Loucy (cell line): ENCODE data around the gene RND3.

Experiments used
- H2AFZ ChIP-seq: fragments of 200-600 bp; sonication (generic); 2 replicates; pipeline ENCODE4 v1.6.0; 2016; ENCODE audit warnings: antibody characterized with exemption, mild to moderate bottlenecking, low read length, moderate library complexity
- H3F3A ChIP-seq: fragments of 200-600 bp; 2 replicates; pipeline ENCODE4 v1.6.0; 2016; ENCODE audit warnings: antibody characterized with exemption, low read depth, mild to moderate bottlenecking
- H3K27me3 ChIP-seq: fragments of 200-600 bp; sonication (generic); 2 replicates; pipeline ENCODE4 v1.6.1; 2014; ENCODE audit warnings: low read length, mild to moderate bottlenecking; ENCODE audit not compliant: insufficient read depth, poor library complexity, severe bottlenecking
- H3K36me3 ChIP-seq: fragments of 200-600 bp; sonication (generic); 2 replicates; pipeline ENCODE4 v1.6.1; 2016; ENCODE audit warnings: low read length; ENCODE audit not compliant: insufficient read depth
- H3K4me1 ChIP-seq: fragments of 200-600 bp; sonication (generic); 2 replicates; pipeline ENCODE4 v1.5.1; 2014; ENCODE audit warnings: low read length, mild to moderate bottlenecking; ENCODE audit not compliant: insufficient read depth, poor library complexity, severe bottlenecking
- H3K4me2 ChIP-seq: fragments of 200-600 bp; sonication (generic); 2 replicates; pipeline ENCODE4 v1.6.0; 2014; ENCODE audit warnings: antibody characterized with exemption, low read length, low read depth, mild to moderate bottlenecking; ENCODE audit not compliant: poor library complexity, severe bottlenecking
- H3K4me3 ChIP-seq: fragments of 200-600 bp; sonication (generic); 2 replicates; pipeline ENCODE4 v1.5.1; 2014; ENCODE audit warnings: low read length, mild to moderate bottlenecking, mixed read lengths; ENCODE audit not compliant: poor library complexity, severe bottlenecking
- H3K79me2 ChIP-seq: fragments of 200-600 bp; sonication (generic); 2 replicates; pipeline ENCODE4 v1.6.1; 2014; ENCODE audit warnings: low read length; ENCODE audit not compliant: insufficient read depth
- H3K9ac ChIP-seq: fragments of 200-600 bp; sonication (generic); 2 replicates; pipeline ENCODE4 v1.6.0; 2014; ENCODE audit warnings: mild to moderate bottlenecking, low read depth, low read length, moderate library complexity; ENCODE audit not compliant: poor library complexity, severe bottlenecking
- H3K9me2 ChIP-seq: fragments of 200-600 bp; sonication (generic); replicated peaks from 2 replicates; pipeline ENCODE4 v1.6.1; 2016; ENCODE audit warnings: low read depth, low read length, mixed read lengths
- H3K9me3 ChIP-seq: fragments of 200-600 bp; sonication (generic); 2 replicates; pipeline ENCODE4 v1.6.1; 2014; ENCODE audit warnings: mild to moderate bottlenecking, antibody characterized with exemption, low read length, low read depth; ENCODE audit not compliant: insufficient read depth
- H4K20me1 ChIP-seq: fragments of 200-600 bp; sonication (generic); 2 replicates; pipeline ENCODE4 v1.6.0; 2014; ENCODE audit warnings: antibody characterized with exemption, low read length, mild to moderate bottlenecking; ENCODE audit not compliant: insufficient read depth, poor library complexity, severe bottlenecking
- EZH2phosphoT487 ChIP-seq: fragments of 200-600 bp; IDR thresholded peaks from 2 replicates; pipeline ENCODE4 v1.6.1; 2018; ENCODE audit warnings: antibody characterized with exemption, mild to moderate bottlenecking, moderate library complexity, borderline replicate concordance
- TF ChIP-seq, protein P1 (sequence below): fragments of 200-600 bp; sonication (generic); conservative IDR thresholded peaks from 2 replicates; pipeline ENCODE4 v1.5.1; 2014; ENCODE audit warnings: mild to moderate bottlenecking, antibody characterized with exemption, low read length

The RND3 gene

DNA sequence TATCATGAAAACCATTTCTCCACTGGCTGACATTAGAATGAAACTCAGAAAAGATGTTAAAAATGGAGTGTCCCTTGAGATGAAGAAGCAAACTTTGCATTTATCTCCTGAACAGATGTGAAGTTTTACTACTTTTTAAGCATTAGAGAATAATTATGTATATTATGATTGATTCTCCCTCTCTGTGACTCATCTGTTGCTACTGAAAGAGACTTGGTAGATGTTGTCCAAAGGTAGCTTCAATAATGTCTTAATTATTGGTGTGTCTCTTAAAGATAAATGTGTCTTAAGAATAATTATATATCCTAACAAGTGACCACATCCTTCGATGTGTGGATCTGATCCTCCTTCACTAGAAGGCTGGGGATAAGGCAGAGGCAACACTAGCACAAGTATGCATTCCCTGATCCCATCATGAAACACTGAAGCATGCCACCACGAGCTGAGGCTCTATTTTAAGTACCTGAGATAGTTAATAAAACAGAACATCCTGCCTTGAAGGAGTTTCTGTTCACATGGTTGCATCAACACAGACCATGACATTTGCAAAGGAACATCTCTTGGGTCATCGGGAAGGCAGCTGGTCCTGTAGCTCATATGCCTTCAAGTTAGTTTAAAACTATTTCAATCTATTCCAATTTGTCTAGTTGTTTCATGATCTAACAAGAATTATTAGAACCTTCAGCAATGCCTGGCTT, 15.5 kb downstream of the RND3 start:
- TF ChIP-seq, protein P1, sequence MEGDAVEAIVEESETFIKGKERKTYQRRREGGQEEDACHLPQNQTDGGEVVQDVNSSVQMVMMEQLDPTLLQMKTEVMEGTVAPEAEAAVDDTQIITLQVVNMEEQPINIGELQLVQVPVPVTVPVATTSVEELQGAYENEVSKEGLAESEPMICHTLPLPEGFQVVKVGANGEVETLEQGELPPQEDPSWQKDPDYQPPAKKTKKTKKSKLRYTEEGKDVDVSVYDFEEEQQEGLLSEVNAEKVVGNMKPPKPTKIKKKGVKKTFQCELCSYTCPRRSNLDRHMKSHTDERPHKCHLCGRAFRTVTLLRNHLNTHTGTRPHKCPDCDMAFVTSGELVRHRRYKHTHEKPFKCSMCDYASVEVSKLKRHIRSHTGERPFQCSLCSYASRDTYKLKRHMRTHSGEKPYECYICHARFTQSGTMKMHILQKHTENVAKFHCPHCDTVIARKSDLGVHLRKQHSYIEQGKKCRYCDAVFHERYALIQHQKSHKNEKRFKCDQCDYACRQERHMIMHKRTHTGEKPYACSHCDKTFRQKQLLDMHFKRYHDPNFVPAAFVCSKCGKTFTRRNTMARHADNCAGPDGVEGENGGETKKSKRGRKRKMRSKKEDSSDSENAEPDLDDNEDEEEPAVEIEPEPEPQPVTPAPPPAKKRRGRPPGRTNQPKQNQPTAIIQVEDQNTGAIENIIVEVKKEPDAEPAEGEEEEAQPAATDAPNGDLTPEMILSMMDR: no peak
- TF ChIP-seq EZH2phosphoT487: no peak
- Histone ChIP-seq H3K9ac (no peak overlapping the region), H3F3A (no peaks in the 10 kb centered on the region), H3K4me2 (no peak overlapping the region), H3K4me1 (peaks cover 12% of the 10 kb centered on the region), H2AFZ (no peak overlapping the region), H3K4me3 (no peak overlapping the region), H4K20me1 (no peaks in the 10 kb centered on the region), H3K9me3 (no peaks in the 10 kb centered on the region), H3K27me3 (no peaks in the 10 kb centered on the region), H3K79me2 (no peaks in the 10 kb centered on the region), H3K9me2 (no peaks in the 10 kb centered on the region), H3K36me3 (no peaks in the 10 kb centered on the region)

- Histone ChIP-seq H3K36me3 (no peaks in the 10 kb centered on the region), H3K4me2 (no peak overlapping the region), H3K9me2 (no peaks in the 10 kb centered on the region), H3K79me2 (no peaks in the 10 kb centered on the region), H2AFZ (no peak overlapping the region), H3K27me3 (no peaks in the 10 kb centered on the region), H3K9ac (no peak overlapping the region), H3K4me3 (no peak overlapping the region), H3K9me3 (no peaks in the 10 kb centered on the region), H3K4me1 (peaks cover 12% of the 10 kb centered on the region), H3F3A (no peaks in the 10 kb centered on the region), H4K20me1 (no peaks in the 10 kb centered on the region)
- TF ChIP-seq EZH2phosphoT487: no peak
- TF ChIP-seq, protein P1: no peak
Measured at GRCh38 chr2:150470435-150470834, 17.0 kb downstream of the RND3 start.

DNA sequence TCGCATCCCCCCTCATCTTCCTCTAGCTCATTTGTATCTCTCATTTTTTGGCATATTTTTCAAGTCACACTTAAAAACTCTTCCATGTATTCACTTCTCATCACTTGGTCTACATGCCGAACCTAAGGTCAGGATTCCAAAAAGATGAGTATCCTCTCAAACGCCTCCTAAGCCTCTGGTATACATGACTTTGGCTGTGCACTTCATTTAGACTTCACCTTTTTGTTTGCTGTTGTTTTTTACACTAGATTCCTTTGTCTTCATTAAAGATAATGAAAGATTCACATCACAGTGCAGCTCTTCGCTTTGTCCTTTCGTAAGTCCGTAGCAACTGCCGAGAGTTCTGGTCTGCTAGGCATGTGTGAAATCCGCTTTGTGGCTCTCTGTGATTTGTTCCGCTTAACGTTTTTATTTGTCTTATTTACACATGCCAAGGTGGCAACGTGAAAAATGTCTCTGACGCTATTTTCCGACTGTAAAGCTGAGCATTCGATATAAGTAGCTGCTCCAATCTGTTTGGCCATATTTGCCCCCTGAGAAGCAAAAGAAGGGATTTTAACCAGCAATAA, 17.7 kb downstream of the RND3 start:
- Histone ChIP-seq H3K4me1 (peaks cover 6% of the 10 kb centered on the region), H3K27me3 (no peaks in the 10 kb centered on the region), H3K4me3 (no peak overlapping the region), H3K9ac (no peak overlapping the region), H3F3A (no peaks in the 10 kb centered on the region), H4K20me1 (no peaks in the 10 kb centered on the region), H3K4me2 (no peak overlapping the region), H3K36me3 (no peaks in the 10 kb centered on the region), H3K9me3 (no peaks in the 10 kb centered on the region), H3K9me2 (no peaks in the 10 kb centered on the region), H3K79me2 (no peaks in the 10 kb centered on the region), H2AFZ (no peak overlapping the region)
- TF ChIP-seq, protein P1: no peak
- TF ChIP-seq EZH2phosphoT487: no peak
